GM18870 (cell line): ENCODE data around the gene MFGE8.
A peak's percentile ranks its signal among the peaks of the same experiment; 100 is the strongest.

Experiments used
- ATAC-seq: cut with Tn5 transposase; IDR thresholded peaks from one replicate; pipeline ENCODE4 v1.9.1; 2021; ENCODE audit warnings: moderate library complexity; ENCODE audit not compliant: unreplicated experiment

MFGE8 gene

GRCh38 chr15:88920186-88920891, 7.2 kb upstream of the MFGE8 start:
- no peak for ATAC-seq

DNA sequence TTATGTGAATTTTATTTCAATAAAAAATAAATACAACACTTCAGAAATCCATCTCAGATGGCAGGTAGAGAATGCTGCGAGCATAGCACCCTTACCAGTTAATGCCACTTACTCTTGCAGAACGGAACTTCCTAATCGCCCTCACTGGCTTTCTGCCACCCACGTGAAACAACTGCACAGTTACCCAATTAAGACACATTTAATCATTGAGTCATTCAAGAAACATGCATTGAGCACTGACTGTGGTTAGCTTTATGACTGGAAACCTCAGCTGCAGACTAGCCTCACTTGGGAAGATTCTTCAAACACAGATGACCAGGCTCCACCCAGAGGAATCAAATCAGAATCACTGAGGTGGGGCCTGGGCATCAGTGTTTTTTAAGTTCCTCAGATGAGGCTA, 5.6 kb upstream of the MFGE8 start:
- peak; percentile 71 for ATAC-seq

DNA sequence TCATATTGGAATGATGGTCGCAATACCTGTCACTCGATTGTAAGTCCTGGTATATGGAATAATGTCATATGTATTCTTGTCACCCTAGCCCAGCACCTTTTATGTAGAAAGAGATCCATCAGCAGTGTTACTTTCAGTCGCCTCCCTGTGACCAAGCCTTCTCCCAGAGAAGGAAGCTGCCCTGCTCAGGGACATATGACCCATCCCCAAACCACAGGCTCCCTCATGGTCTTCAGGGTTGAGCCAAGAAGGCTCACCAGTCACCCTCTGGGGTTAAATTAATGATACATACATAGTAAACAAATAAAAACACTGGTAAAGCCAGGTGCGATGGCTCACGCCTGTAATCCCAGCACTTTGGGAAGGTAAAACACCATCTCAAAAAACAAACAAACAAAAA, 4.6 kb upstream of the MFGE8 start:
- no peak for ATAC-seq

DNA sequence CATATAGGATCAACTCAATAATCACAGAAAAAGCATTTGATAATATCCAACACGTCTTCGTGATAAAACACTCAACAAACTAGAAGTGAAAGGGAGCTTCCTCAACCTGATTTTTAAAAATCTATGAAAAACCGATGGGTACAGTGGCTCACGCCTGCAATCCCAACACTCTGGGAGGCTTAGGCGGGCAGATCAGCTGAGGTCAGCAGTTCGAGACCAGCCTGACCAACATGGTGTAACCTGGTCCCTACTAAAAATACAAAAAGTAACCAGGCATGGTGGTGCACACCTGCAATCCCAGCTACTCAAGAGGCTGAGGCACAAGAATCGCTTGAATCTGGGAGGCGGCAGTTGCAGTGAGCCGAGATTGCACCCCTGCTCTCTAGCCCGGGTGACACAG, 2.2 kb upstream of the MFGE8 start:
- no peak for ATAC-seq

DNA sequence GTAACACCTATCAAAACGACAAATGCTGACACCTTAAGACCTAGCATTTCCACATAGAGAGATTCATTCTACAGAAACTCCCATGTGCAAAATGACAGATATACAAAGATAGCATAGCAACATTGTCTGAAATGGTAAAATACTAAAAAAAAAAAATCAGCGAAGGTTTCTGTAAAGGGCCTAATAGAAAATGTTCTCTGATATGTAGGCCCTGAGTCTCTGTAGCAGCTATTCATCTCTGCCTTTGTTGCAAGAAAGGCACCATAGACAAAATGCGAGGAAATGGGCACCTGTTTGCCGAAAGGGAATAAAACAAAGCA, 631 bp upstream of the MFGE8 start:
- ATAC-seq = no peak

DNA sequence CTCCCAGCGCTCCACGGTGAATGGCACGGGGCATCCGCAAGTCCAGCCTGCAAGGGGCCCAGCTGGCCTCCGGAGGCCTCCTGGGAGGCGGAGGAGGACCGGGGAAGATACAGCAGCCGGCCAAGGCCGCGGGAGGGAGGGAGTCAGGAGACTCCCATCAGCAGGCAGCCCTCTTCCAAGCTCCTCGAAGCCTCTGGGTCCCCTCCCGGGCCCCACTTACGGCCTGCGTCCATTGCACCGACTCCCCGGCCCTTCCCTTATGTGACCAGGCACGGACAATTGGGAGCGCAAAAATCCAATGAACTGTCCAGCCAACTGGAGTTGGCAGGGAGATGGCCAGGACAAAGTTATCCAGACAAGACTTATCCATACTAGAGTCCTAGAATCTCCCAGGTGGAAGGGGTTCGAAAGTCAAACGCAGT, 668 bp downstream of the MFGE8 start:
- no peak for ATAC-seq

DNA sequence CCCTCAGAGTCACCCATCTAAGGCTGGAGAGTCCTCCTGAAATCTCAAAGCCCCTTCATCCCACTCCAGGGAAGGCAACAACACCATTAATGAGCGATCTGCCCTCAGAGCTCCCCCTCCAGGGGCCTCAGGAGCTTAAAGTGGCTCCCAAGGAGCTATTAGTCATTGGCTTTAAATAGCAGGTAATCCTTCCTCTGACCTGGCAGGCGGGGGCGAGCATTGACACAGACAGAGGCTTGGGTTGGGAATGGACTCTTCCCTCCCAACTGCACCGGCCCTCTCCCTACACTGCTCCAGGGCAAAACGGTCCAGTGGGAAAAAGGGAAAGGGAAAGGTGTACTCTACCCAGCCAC, 1.4 kb downstream of the MFGE8 start:
- no peak for ATAC-seq

DNA sequence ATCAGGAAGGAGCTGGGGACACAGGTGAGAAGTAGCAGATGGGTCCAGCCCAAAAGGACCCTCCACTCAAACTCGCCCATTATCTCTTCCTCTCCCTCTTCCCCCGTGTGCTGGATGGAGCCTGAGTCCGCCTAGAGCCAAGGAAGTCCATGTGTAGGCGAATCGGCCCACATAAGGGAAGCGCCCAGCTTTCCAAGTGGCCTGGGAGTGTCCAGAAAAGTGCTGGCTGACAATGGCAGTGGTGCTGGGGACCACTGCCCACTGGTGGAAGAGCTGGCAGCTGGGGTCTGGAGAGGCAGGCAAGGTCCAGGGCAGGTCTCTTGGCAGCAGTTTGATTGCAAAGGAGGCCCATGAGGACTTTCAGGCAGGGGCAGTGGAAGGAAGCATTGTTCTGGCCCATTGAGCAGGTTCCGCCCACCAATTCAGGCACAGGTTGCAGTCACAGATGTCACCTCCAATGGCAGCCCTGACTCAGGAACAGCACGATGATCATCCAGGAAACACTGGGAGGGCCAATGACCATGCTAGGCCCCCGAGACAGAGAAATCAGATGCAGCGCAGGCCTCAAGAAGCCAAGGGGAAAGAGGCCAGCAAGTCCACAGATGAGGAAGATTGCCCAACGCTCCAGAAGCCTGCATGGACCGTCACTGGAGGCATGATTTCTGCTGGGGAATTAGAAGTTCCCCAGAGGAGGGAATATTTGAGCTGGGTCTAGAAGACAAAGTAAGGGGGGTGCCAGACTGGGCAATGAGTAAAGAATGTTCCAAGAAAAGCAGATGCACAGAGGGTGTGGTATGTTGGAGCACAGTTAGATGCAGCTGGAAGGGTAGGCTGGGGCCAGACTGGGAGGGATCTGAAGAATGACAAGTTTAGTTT, 3.0 kb downstream of the MFGE8 start:
- no peak for ATAC-seq

GRCh38 chr15:88908697-88909621, 4.2 kb downstream of the MFGE8 start:
- ATAC-seq = no peak

GRCh38 chr15:88908123-88908522, 5.1 kb downstream of the MFGE8 start:
- no peak for ATAC-seq

GRCh38 chr15:88907111-88907510, 6.1 kb downstream of the MFGE8 start:
- no peak for ATAC-seq

GRCh38 chr15:88906551-88906950, 6.6 kb downstream of the MFGE8 start:
- ATAC-seq = no peak

- ATAC-seq = no peak
Measured at GRCh38 chr15:88906130-88906529, 7.0 kb downstream of the MFGE8 start.

DNA sequence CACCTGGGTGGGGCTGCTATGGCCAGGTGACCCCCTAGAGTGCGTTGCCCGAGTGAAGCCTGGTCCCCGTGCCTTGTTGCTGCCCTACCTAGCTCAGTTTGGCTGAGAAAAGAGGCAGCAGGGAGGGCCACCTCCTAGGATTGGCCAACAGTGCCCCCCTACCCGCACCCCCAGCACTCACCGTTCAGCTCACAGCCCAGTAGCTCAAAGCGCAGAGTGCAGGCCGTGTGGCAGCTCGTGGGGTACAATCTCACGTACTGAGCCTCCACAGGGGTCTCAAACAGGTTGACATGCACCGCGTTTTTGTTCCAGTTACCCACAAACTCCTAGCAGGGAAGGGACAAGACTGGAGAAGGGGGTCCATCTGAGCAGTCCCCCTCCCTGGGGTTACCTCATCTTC, 7.6 kb downstream of the MFGE8 start:
- ATAC-seq = no peak

- ATAC-seq = peak; percentile 80
Measured at GRCh38 chr15:88904624-88905327, 8.4 kb downstream of the MFGE8 start.

GRCh38 chr15:88904257-88904623, 8.9 kb downstream of the MFGE8 start:
- no peak for ATAC-seq

GRCh38 chr15:88902846-88903245, 10.3 kb downstream of the MFGE8 start:
- ATAC-seq = no peak

- ATAC-seq = no peak
Measured at GRCh38 chr15:88902221-88902835, 10.9 kb downstream of the MFGE8 start.

GRCh38 chr15:88901508-88902220, 11.5 kb downstream of the MFGE8 start:
- ATAC-seq = no peak

DNA sequence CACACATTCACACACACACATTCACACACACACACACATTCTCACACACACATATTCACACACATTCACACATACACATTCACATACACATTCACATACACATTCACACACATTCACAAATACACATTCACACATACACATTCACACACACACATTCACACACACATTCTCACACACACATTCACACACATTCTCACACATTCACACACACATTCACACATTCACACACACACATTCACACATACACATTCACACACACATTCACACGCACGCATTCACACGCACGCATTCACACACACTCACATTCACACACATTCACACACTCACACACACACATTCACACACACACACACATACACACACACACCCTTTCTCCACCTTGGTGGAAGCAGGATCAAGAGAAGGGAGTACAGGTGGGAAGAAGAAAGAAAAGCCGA, 12.2 kb downstream of the MFGE8 start:
- ATAC-seq = no peak
